ENCODE measurements around the gene CARD18. TPM values are rescaled to one million over a fixed set of nuclear protein-coding genes. Genes with fewer than 3 reads are reported as not detected.

The CARD18 gene
- total RNA-seq, 1 experiment from 2014 or later = not detected

- H3K27me3 ChIP-seq (ENCODE audit: insufficient read depth, low read length) = no peaks in the 10 kb centered on the region
- H4K8ac ChIP-seq (replicated peaks; ENCODE audit: insufficient read length, low read depth, low read length) = no peak overlapping the region
- no peak overlapping the region for H3K23ac ChIP-seq (ENCODE audit: insufficient read length, low read depth, low read length)
- H3T11ph ChIP-seq (ENCODE audit: low read length) = no peak overlapping the region
- no peak overlapping the region for H3K4me2 ChIP-seq (ENCODE audit: insufficient read depth, insufficient read length, low read length)
- H2BK120ac ChIP-seq (ENCODE audit: low read depth, low read length, poor library complexity, severe bottlenecking) = no peak overlapping the region
- no peak overlapping the region for H3K4me3 Mint-ChIP-seq
- no CpG with 5 or more reads among the region's 2 CpGs for WGBS (ENCODE audit: extremely low coverage, insufficient read length, low lambda C conversion rate)
- H3K27me3 Mint-ChIP-seq (ENCODE audit: low read depth) = peaks cover 1% of the 10 kb centered on the region; the same call in 1 of the 2 replicates
- no peak overlapping the region for H3K27ac ChIP-seq (ENCODE audit: insufficient read length, low read depth, low read length)
- H2BK5ac ChIP-seq (ENCODE audit: insufficient read length, low read length) = no peak overlapping the region
- H3K9me3 Mint-ChIP-seq = peaks cover 0 to 2% of the 10 kb centered on the region in 2 experiments; a peak in 3 of 5 replicates
- TF ChIP-seq, protein P1, sequence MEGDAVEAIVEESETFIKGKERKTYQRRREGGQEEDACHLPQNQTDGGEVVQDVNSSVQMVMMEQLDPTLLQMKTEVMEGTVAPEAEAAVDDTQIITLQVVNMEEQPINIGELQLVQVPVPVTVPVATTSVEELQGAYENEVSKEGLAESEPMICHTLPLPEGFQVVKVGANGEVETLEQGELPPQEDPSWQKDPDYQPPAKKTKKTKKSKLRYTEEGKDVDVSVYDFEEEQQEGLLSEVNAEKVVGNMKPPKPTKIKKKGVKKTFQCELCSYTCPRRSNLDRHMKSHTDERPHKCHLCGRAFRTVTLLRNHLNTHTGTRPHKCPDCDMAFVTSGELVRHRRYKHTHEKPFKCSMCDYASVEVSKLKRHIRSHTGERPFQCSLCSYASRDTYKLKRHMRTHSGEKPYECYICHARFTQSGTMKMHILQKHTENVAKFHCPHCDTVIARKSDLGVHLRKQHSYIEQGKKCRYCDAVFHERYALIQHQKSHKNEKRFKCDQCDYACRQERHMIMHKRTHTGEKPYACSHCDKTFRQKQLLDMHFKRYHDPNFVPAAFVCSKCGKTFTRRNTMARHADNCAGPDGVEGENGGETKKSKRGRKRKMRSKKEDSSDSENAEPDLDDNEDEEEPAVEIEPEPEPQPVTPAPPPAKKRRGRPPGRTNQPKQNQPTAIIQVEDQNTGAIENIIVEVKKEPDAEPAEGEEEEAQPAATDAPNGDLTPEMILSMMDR (conservative IDR thresholded peaks at IDR 0.05) = no peak
- H2BK12ac ChIP-seq (ENCODE audit: insufficient read length, low read depth, low read length) = no peak overlapping the region
- no peaks in the 10 kb centered on the region for H3K23me2 ChIP-seq (ENCODE audit: insufficient read length, low read depth, low read length, poor library complexity, severe bottlenecking)
- H3K14ac ChIP-seq (ENCODE audit: insufficient read depth, low read length) = no peak overlapping the region
- H3K18ac ChIP-seq (ENCODE audit: insufficient read length, low read depth, low read length) = no peak overlapping the region
- no peaks in the 10 kb centered on the region for H4K20me1 ChIP-seq (ENCODE audit: control insufficient read depth, insufficient read depth, insufficient read length)
- no peaks in the 10 kb centered on the region for H3K79me2 ChIP-seq (ENCODE audit: insufficient read depth, low read length)
- H4K91ac ChIP-seq (ENCODE audit: insufficient read length, low read depth, low read length) = no peak overlapping the region
- H2AK5ac ChIP-seq (ENCODE audit: insufficient read length, low read length) = no peak overlapping the region
- no peak for DNase-seq
- no peak overlapping the region for H3K4ac ChIP-seq (ENCODE audit: low read depth, low read length)
- peaks cover 10 to 12% of the 10 kb centered on the region in 2 experiments for H3K4me1 Mint-ChIP-seq
- no peak overlapping the region for H2BK20ac ChIP-seq (ENCODE audit: low read depth, low read length, poor library complexity, severe bottlenecking)
- H3K9me3 ChIP-seq (ENCODE audit: control insufficient read depth, low read depth, low read length) = no peaks in the 10 kb centered on the region
- H3K79me1 ChIP-seq (ENCODE audit: insufficient read depth, low read depth, low read length, poor library complexity, severe bottlenecking) = no peaks in the 10 kb centered on the region
- H2BK15ac ChIP-seq (ENCODE audit: low read depth, low read length) = no peak overlapping the region
- H3K9ac ChIP-seq (ENCODE audit: extremely low read depth, insufficient read length, low read length) = no peak overlapping the region
- H3K27ac Mint-ChIP-seq = no peak overlapping the region; a peak in 1 of 7 replicates
- H4K5ac ChIP-seq (ENCODE audit: insufficient read length, low read depth, low read length) = no peak overlapping the region
- H3K56ac ChIP-seq (ENCODE audit: insufficient read length, low read depth, low read length) = no peak overlapping the region
- no peak overlapping the region for H2AFZ ChIP-seq (ENCODE audit: low read length)
- H3K36me3 Mint-ChIP-seq (ENCODE audit: insufficient read depth in 1 of 3, low read depth in 3 of 3) = peaks cover 0 to 3% (median 0%) of the 10 kb centered on the region in 3 experiments; a peak in 3 of 7 replicates
- H3K4me1 ChIP-seq (ENCODE audit: insufficient read depth, low read length) = no peaks in the 10 kb centered on the region
Observed at GRCh38 chr11:105110688-105111030, 28.9 kb downstream of the CARD18 start.

Measured in H9 (cell line).